Sigmoid colon (tissue), 7 donors: Measurements from ENCODE around the gene PPP3R1. TPM values are rescaled to one million over a fixed set of nuclear protein-coding genes. Genes with fewer than 3 reads are reported as not detected.
"Not testable (repeated sequence)": the region's sequence is repeated elsewhere in the genome, so short reads cannot be mapped to it uniquely, and the experiment has no call there.

Source experiments
- DNase-seq: peaks from one replicate; pipeline ENCODE4 v3.0.0-alpha.2; 2019
- H3K27ac ChIP-seq, 4 donors: fragments of 200-600 bp; sonication (generic); one replicate each; pipeline ENCODE4 v1.5.1; 2016 to 2019; ENCODE audit warnings: mild to moderate bottlenecking in 1 of 4
- H3K27me3 ChIP-seq, 3 donors: fragments of 200-600 bp; sonication (generic); one replicate each; pipeline ENCODE4 v1.5.1; 2019; ENCODE audit warnings: mild to moderate bottlenecking in 1 of 3
- H3K36me3 ChIP-seq, 4 donors: fragments of 200-600 bp; sonication (generic); one replicate each; pipeline ENCODE4 v1.5.1; 2016 to 2019
- H3K4me1 ChIP-seq, 4 donors: fragments of 200-600 bp; sonication (generic); one replicate each; pipeline ENCODE4 v1.5.1; 2017 to 2019
- H3K4me3 ChIP-seq, 4 donors: fragments of 200-600 bp; sonication (generic); one replicate each; pipeline ENCODE4 v1.5.1; 2017 to 2019; ENCODE audit warnings: mild to moderate bottlenecking in 2 of 4, moderate library complexity in 1 of 4
- H3K9me3 ChIP-seq, 4 donors: fragments of 200-600 bp in 3 of 4; sonication (generic) in 3 of 4; one replicate each; pipeline versions ENCODE4 v1.5.1 to v1.6.1; 2013 to 2019
- EP300 ChIP-seq, 4 donors: sonication (generic); formaldehyde crosslinking; IDR thresholded peaks; one replicate each; pipeline ENCODE4 v1.6.1; 2017; ENCODE audit warnings: antibody characterized with exemption in 4 of 4
- POLR2A ChIP-seq, 2 donors: fragments of 450-650 bp; IDR thresholded peaks; one replicate each; pipeline ENCODE4 v1.6.1; 2016; ENCODE audit warnings: antibody characterized with exemption in 2 of 2, mild to moderate bottlenecking in 2 of 2, moderate library complexity in 2 of 2
- POLR2AphosphoS5 ChIP-seq, 4 donors: sonication (generic); formaldehyde crosslinking; IDR thresholded peaks; one replicate each; pipeline ENCODE4 v1.6.1; 2017; ENCODE audit warnings: antibody characterized with exemption in 4 of 4
- WGBS, 2 donors: extraction: QIAGEN DNeasy Blood & Tissue Kit; methylation state at CpG; one replicate each; pipeline ENCODE4 v1.1.7; 2013; 5-methylcytosine and 5-hydroxymethylcytosine counted together
- intact Hi-C: fragments of 100-400 bp; cut with DNase I; formaldehyde crosslinking; loops from one replicate; pipeline ENCODE4 v1.15.1; 2023
- polyA plus RNA-seq, 3 donors: library from polyadenylated mRNA; stranded (reverse); fragments of 200-250 nt; gene quantifications; one replicate each; pipeline ENCODE4 v1.2.3, GENCODE V29; 2013
- total RNA-seq, 4 donors: library from RNA; depleted of rRNA; stranded (reverse); fragments of >200 nt; gene quantifications; one replicate each; pipeline ENCODE4 v1.1.0, GENCODE V29; 2016
- TF ChIP-seq, protein P1 (sequence below), 4 experiments: fragments of 450-650 bp in 3 of 4; fragments of 200-600 bp in 1 of 4; IDR thresholded peaks; one replicate each; pipeline ENCODE4 v1.5.1; 2016 to 2019; ENCODE audit warnings: antibody characterized with exemption in 4 of 4, mild to moderate bottlenecking in 3 of 4, moderate library complexity in 2 of 4
- donor health status: healthy with polysubstance abuse.
- donor health status: Bipolar disorder and iron deficiency.
- donor health status: healthy.

PPP3R1 gene
- total and polyA plus RNA-seq, 7 donors: 17.4 to 38.5 (median 28.8) TPM

DNA sequence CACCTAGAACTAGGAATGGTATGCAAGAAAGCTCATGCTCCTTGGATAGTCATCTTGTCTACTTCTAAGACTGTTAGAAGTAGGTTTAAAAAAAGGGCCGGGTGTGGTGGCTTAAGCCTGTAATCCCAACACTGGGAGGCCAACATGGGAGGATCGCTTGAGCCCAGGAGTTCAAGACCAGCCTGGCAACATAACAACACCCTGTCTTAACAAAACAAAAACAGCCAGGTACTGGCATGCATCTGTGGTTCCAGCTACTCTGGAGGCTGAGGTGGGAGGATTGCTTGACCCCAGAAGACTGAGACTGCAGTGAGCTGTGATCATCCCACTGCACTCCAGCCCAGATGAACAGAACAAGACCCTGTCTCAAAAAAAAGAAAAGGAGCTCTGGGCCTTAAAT lies 74.8 kb downstream of the PPP3R1 start:
- H3K27me3 ChIP-seq: no peaks in the 10 kb centered on the region
- intact Hi-C loops: no loop called here
- no peak for TF ChIP-seq POLR2AphosphoS5 (IDR thresholded peaks at IDR 0.05)
- no peak for TF ChIP-seq EP300 (IDR thresholded peaks at IDR 0.05)
- TF ChIP-seq POLR2A (IDR thresholded peaks at IDR 0.05): no peak
- TF ChIP-seq, protein P1, sequence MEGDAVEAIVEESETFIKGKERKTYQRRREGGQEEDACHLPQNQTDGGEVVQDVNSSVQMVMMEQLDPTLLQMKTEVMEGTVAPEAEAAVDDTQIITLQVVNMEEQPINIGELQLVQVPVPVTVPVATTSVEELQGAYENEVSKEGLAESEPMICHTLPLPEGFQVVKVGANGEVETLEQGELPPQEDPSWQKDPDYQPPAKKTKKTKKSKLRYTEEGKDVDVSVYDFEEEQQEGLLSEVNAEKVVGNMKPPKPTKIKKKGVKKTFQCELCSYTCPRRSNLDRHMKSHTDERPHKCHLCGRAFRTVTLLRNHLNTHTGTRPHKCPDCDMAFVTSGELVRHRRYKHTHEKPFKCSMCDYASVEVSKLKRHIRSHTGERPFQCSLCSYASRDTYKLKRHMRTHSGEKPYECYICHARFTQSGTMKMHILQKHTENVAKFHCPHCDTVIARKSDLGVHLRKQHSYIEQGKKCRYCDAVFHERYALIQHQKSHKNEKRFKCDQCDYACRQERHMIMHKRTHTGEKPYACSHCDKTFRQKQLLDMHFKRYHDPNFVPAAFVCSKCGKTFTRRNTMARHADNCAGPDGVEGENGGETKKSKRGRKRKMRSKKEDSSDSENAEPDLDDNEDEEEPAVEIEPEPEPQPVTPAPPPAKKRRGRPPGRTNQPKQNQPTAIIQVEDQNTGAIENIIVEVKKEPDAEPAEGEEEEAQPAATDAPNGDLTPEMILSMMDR (IDR thresholded peaks at IDR 0.05): no peak
- no peak for DNase-seq
- peaks cover 0 to 64% (median 0%) of the 10 kb centered on the region in 4 donors for H3K36me3 ChIP-seq
- H3K27ac ChIP-seq: no peak overlapping the region
- H3K9me3 ChIP-seq: no peaks in the 10 kb centered on the region
- H3K4me1 ChIP-seq: no peaks in the 10 kb centered on the region
- no peak overlapping the region for H3K4me3 ChIP-seq
- 47 to 67% methylated on average over 2 of the region's 2 CpGs for WGBS, 2 donors

DNA sequence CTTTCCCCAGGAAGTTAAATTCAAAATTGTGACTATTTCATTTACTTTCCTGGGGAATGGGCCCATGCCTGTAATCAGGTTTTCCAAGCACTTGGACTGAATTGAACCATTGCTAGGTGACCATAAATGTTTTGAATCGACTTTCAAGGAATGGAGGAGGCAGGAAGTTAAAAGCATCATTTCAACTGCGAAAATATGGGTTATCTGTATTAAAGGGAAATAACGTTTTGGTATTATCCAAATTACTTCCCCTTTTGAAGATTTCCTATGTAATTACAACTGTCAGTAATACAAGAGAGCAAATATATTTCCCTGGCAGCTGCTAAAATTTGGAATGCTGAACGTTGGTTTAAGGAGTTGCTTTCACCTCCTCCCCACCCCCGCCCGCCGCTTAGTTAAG lies 75.7 kb downstream of the PPP3R1 start:
- Histone ChIP-seq H3K27me3 (no peaks in the 10 kb centered on the region), H3K27ac (no peak overlapping the region), H3K36me3 (peaks cover 0 to 66% (median 0%) of the 10 kb centered on the region in 4 donors), H3K4me1 (no peaks in the 10 kb centered on the region), H3K9me3 (no peaks in the 10 kb centered on the region), H3K4me3 (no peak overlapping the region)
- 69 to 71% methylated on average over 7 of the region's 7 CpGs for WGBS, 2 donors
- no peak for DNase-seq
- TF ChIP-seq EP300 (IDR thresholded peaks at IDR 0.05): no peak
- TF ChIP-seq, protein P1 (IDR thresholded peaks at IDR 0.05): no peak
- TF ChIP-seq POLR2A (IDR thresholded peaks at IDR 0.05): no peak
- TF ChIP-seq POLR2AphosphoS5 (IDR thresholded peaks at IDR 0.05): no peak
- intact Hi-C loops: no loop called here

DNA sequence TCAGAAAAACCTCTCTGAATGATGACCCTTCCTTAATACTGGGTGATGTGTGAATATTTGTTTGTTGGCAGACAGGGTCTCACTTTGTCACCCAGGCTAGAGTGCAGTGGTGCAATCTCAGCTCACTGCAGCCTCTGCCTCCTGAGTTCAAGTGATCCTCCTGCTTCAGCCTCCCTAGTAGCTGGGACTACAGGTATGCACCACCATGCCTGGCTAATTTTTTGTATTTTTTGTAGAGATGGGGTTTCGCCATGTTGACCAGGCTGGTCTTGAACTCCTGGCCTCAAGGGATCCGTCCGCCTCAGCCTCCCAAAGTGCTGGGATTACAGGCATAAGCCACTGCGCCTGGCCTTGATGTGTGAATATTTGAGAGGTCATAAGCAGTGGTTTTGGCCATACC lies 77.1 kb downstream of the PPP3R1 start:
- intact Hi-C loops: not testable (repeated sequence)
- H3K36me3 ChIP-seq: peaks cover 0 to 70% (median 0%) of the 10 kb centered on the region in 4 donors
- 98 to 99% methylated on average over 4 of the region's 4 CpGs for WGBS, 2 donors

DNA sequence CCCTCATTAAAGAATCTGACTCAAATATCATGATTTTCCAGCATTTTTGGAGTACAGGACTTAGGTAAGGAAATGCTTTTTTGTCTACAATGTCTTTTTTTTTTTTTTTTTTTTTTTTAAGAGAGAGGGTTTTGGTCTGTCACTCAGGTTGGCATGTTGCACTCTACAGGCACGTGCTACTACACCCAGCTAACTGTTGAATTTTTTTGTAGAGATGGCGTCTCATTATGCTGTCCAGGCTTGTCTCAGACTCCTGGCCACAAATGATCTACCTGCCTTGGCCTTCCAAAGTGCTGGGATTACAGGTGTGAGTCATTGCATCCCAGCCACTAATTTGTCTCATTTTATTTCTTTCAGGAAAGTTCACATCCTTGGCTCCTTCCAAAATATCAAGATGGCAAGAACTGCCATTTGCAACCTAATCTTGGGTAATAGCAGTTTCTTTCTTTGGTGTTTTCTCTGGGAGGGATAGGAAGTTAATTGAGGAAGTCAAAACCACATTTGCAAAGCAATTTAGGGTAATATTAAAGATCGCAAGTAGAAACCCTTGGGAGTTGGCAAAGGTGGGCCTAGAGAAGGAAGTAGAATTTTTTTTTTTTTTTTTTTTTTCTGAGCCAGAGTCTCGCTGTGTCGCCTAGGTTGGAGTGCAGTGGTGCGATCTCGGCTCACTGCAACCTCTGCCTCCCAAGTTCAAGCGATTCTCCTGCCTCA lies 79.2 kb downstream of the PPP3R1 start:
- 69 to 92% methylated on average over 8 of the region's 8 CpGs for WGBS, 2 donors
- Histone ChIP-seq H3K4me1 (no peaks in the 10 kb centered on the region), H3K9me3 (no peaks in the 10 kb centered on the region), H3K4me3 (no peak overlapping the region), H3K27me3 (no peaks in the 10 kb centered on the region), H3K36me3 (peaks cover 0 to 79% (median 0%) of the 10 kb centered on the region in 4 donors), H3K27ac (no peak overlapping the region)
- intact Hi-C loops: no loop called here
- no peak for TF ChIP-seq EP300 (IDR thresholded peaks at IDR 0.05)
- TF ChIP-seq POLR2AphosphoS5 (IDR thresholded peaks at IDR 0.05): no peak
- no peak for TF ChIP-seq POLR2A (IDR thresholded peaks at IDR 0.05)
- TF ChIP-seq, protein P1 (IDR thresholded peaks at IDR 0.05): no peak
- no peak for DNase-seq

More for the DNA sequence above, 77.1 kb downstream of the PPP3R1 start:
- H3K27me3 ChIP-seq, H3K4me3 ChIP-seq, H3K4me1 ChIP-seq, H3K9me3 ChIP-seq, DNase-seq, H3K27ac ChIP-seq: not testable (repeated sequence)

DNA sequence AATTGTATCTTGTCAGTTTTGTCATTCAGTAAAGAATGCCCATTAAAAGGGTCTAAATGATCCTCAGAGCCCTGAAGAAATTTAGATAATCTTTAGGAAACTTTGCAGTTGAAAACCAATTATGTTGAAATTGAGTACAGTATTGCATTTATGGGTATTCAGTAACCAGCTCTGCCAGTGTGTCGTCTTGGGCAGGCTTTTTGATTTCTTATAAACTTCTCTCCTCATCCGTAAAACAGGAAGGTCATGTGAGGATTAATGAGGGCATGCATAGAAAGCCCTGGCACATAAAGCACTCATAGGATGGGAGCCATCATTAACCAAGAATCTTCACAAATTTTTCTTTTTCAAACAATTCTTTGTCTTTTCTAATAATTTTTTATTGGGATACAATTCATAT lies 79.8 kb downstream of the PPP3R1 start:
- Histone ChIP-seq H3K27me3 (no peaks in the 10 kb centered on the region), H3K4me3 (no peak overlapping the region), H3K36me3 (peaks cover 0 to 73% (median 2%) of the 10 kb centered on the region in 4 donors), H3K27ac (no peak overlapping the region), H3K4me1 (no peaks in the 10 kb centered on the region), H3K9me3 (no peaks in the 10 kb centered on the region)
- DNase-seq: no peak
- intact Hi-C loops: no loop called here
- WGBS, 2 donors: 74 to 77% methylated on average over 2 of the region's 2 CpGs
- no peak for TF ChIP-seq POLR2A (IDR thresholded peaks at IDR 0.05)
- no peak for TF ChIP-seq POLR2AphosphoS5 (IDR thresholded peaks at IDR 0.05)
- TF ChIP-seq EP300 (IDR thresholded peaks at IDR 0.05): no peak
- TF ChIP-seq, protein P1 (IDR thresholded peaks at IDR 0.05): no peak
